H1 (cell line): ENCODE measurements around the gene OS9. TPM values are rescaled to one million over a fixed set of nuclear protein-coding genes. Genes with fewer than 3 reads are reported as not detected.

Experiments used
- CTCF ChIA-PET: fragments of 300-600 bp; sonication (Branson Sonifier 250); formaldehyde crosslinking; loops from one replicate; lab custom pipeline; 2021; ENCODE audit not compliant: partially characterized antibody; lab: Charles Lee
- POLR2A ChIA-PET: fragments of 300-600 bp; sonication (Branson Sonifier 250); formaldehyde crosslinking; loops from one replicate; lab custom pipeline; 2021; ENCODE audit warnings: inconsistent platforms; ENCODE audit not compliant: partially characterized antibody; lab: Charles Lee
- DNase-seq, 2 experiments: peaks; one replicate each; pipeline versions ENCODE4 v3.0.0 to v3.0.0-alpha.2; 2010 to 2022; ENCODE audit warnings: low spot score in 2 of 2, low read depth in 1 of 2, mixed read lengths in 1 of 2
- FAIRE-seq: peaks from 2 replicates; lab custom pipeline; 2011; peaks lifted over from hg19 to GRCh38; lab: Jason Lieb, UNC
- H2AFZ ChIP-seq: 2 replicates; pipeline ENCODE4 v1.8.1; 2012; ENCODE audit warnings: low read length, inconsistent platforms
- H2AK5ac ChIP-seq: 2 replicates; pipeline ENCODE4 v1.6.1; 2013; ENCODE audit warnings: low read depth, low read length
- H2BK120ac ChIP-seq: replicated peaks from 2 replicates; pipeline ENCODE3; 2013; ENCODE audit warnings: low read depth, low read length, inconsistent platforms
- H2BK12ac ChIP-seq: 2 replicates; pipeline ENCODE4 v1.6.1; 2013; ENCODE audit warnings: low read depth, low read length
- H2BK15ac ChIP-seq: 2 replicates; pipeline ENCODE4 v1.6.1; 2013; ENCODE audit warnings: low read length
- H2BK20ac ChIP-seq: 2 replicates; pipeline ENCODE4 v1.6.1; 2013; ENCODE audit warnings: low read length
- H2BK5ac ChIP-seq: 2 replicates; pipeline ENCODE4 v1.6.1; 2013; ENCODE audit warnings: low read depth, low read length
- H3K14ac ChIP-seq: 2 replicates; pipeline ENCODE4 v1.6.1; 2013; ENCODE audit warnings: inconsistent platforms; ENCODE audit not compliant: insufficient read length
- H3K18ac ChIP-seq: 2 replicates; pipeline ENCODE4 v1.6.1; 2013; ENCODE audit warnings: low read length; ENCODE audit errors: extremely low read depth
- H3K23ac ChIP-seq: 2 replicates; pipeline ENCODE4 v1.6.1; 2013; ENCODE audit warnings: inconsistent platforms; ENCODE audit not compliant: insufficient read length
- H3K23me2 ChIP-seq: 2 replicates; pipeline ENCODE4 v1.6.1; 2013; ENCODE audit warnings: low read depth, low read length
- H3K27ac ChIP-seq: 2 replicates; pipeline ENCODE4 v1.6.1; 2011; ENCODE audit warnings: low read depth, low read length, inconsistent platforms
- H3K27me3 ChIP-seq, 4 experiments: replicated peaks in 1 of 4; 1 replicate in 1 of 4; 2 replicates in 3 of 4; pipeline versions ENCODE4 v1.6.1 to v1.8.1; 2011 to 2013; ENCODE audit warnings: low read length in 3 of 4, mild to moderate bottlenecking in 3 of 4, inconsistent platforms in 2 of 4, mixed read lengths in 2 of 4, moderate library complexity in 1 of 4; ENCODE audit not compliant: control insufficient read depth in 3 of 4, insufficient read depth in 3 of 4; ENCODE audit errors: extremely low read depth in 1 of 4
- H3K36me3 ChIP-seq, 4 experiments: 2 replicates each; pipeline versions ENCODE4 v1.6.1 to v1.8.1; 2011 to 2013; ENCODE audit warnings: mild to moderate bottlenecking in 4 of 4, low read length in 3 of 4, moderate library complexity in 2 of 4, control low read depth in 1 of 4, inconsistent platforms in 1 of 4; ENCODE audit not compliant: insufficient read depth in 4 of 4, control insufficient read depth in 2 of 4
- H3K4ac ChIP-seq: replicated peaks from 2 replicates; pipeline ENCODE3; 2013; ENCODE audit warnings: low read length, low read depth, mixed read lengths, inconsistent platforms; ENCODE audit not compliant: insufficient read length
- H3K4me1 ChIP-seq, 4 experiments: replicated peaks in 1 of 4; 1 replicate in 1 of 4; 2 replicates in 3 of 4; pipeline versions ENCODE4 v1.6.1 to v1.8.1; 2011 to 2013; ENCODE audit warnings: low read length in 3 of 4, inconsistent platforms in 2 of 4, mixed read lengths in 1 of 4; ENCODE audit not compliant: insufficient read depth in 4 of 4, control insufficient read depth in 3 of 4
- H3K4me2 ChIP-seq, 2 experiments: 2 replicates each; pipeline versions ENCODE4 v1.6.1 to v1.8.1; 2011 to 2013; ENCODE audit warnings: low read depth in 2 of 2, low read length in 2 of 2, control low read depth in 1 of 2, inconsistent platforms in 1 of 2, mild to moderate bottlenecking in 1 of 2; ENCODE audit not compliant: insufficient read depth in 1 of 2
- H3K4me3 ChIP-seq, 4 experiments: fragments of 200-600, 300-600 bp in 1 of 4; sonication (generic), shearing (Covaris generic), sonication (Bioruptor Twin) in 1 of 4; 2 replicates each; pipeline versions ENCODE4 v1.5.1 to v1.8.1; 2011 to 2016; ENCODE audit warnings: low read length in 4 of 4, low read depth in 3 of 4, control low read depth in 2 of 4, inconsistent platforms in 2 of 4, mild to moderate bottlenecking in 2 of 4, mixed read lengths in 1 of 4, moderate library complexity in 1 of 4; ENCODE audit not compliant: insufficient read depth in 2 of 4; ENCODE audit errors: extremely low read depth in 1 of 4
- H3K56ac ChIP-seq: replicated peaks from 2 replicates; pipeline ENCODE3; 2013; ENCODE audit warnings: low read depth, mild to moderate bottlenecking, mixed read lengths, low read length, inconsistent platforms; ENCODE audit not compliant: insufficient read length
- H3K79me1 ChIP-seq: 2 replicates; pipeline ENCODE4 v1.6.1; 2013; ENCODE audit warnings: low read depth, low read length, control low read depth
- H3K79me2 ChIP-seq, 2 experiments: 2 replicates each; pipeline versions ENCODE4 v1.6.1 to v1.8.1; 2012 to 2013; ENCODE audit warnings: low read length in 2 of 2, mild to moderate bottlenecking in 2 of 2, inconsistent platforms in 1 of 2; ENCODE audit not compliant: insufficient read depth in 2 of 2, control insufficient read depth in 1 of 2
- H3K9ac ChIP-seq, 4 experiments: replicated peaks in 1 of 4; 1 replicate in 1 of 4; 2 replicates in 3 of 4; pipeline versions ENCODE4 v1.6.1 to v1.8.1; 2011 to 2013; ENCODE audit warnings: low read depth in 3 of 4, low read length in 3 of 4, control low read depth in 2 of 4, mild to moderate bottlenecking in 2 of 4, moderate library complexity in 2 of 4, inconsistent platforms in 1 of 4; ENCODE audit errors: extremely low read depth in 1 of 4
- H3K9me3 ChIP-seq, 2 experiments: 2 replicates each; pipeline versions ENCODE4 v1.6.1 to v1.8.1; 2012 to 2013; ENCODE audit warnings: mild to moderate bottlenecking in 2 of 2, moderate library complexity in 2 of 2, control low read depth in 1 of 2, inconsistent platforms in 1 of 2, low read depth in 1 of 2, low read length in 1 of 2, mixed read lengths in 1 of 2; ENCODE audit not compliant: insufficient read depth in 2 of 2
- H4K20me1 ChIP-seq, 2 experiments: replicated peaks in 1 of 2; 2 replicates each; pipeline versions ENCODE3 to v1.8.1; 2011 to 2013; ENCODE audit warnings: inconsistent platforms in 2 of 2, low read length in 2 of 2, mild to moderate bottlenecking in 1 of 2; ENCODE audit not compliant: insufficient read depth in 2 of 2, control insufficient read depth in 1 of 2
- H4K5ac ChIP-seq: 2 replicates; pipeline ENCODE4 v1.6.1; 2013; ENCODE audit warnings: low read length, low read depth, mixed read lengths, inconsistent platforms; ENCODE audit not compliant: insufficient read length
- H4K8ac ChIP-seq: 2 replicates; pipeline ENCODE4 v1.8.0; 2013; ENCODE audit warnings: mild to moderate bottlenecking, moderate library complexity, low read length, inconsistent platforms; ENCODE audit not compliant: insufficient read depth; ENCODE audit errors: extremely low read depth
- H4K91ac ChIP-seq: replicated peaks from 2 replicates; pipeline ENCODE3; 2013; ENCODE audit warnings: low read length, mixed read lengths, inconsistent platforms; ENCODE audit not compliant: insufficient read length
- ASH2L ChIP-seq: fragments of 200-600, 300-600 bp; sonication (generic); IDR thresholded peaks from one replicate; pipeline ENCODE4 v1.7.1; 2017; ENCODE audit warnings: low read length
- CBX8 ChIP-seq: fragments of 300-800, 300-1000 bp; sonication (generic); IDR thresholded peaks from 2 replicates; pipeline ENCODE4 v1.7.1; 2016; ENCODE audit warnings: low read depth, low read length, borderline replicate concordance
- CREB1 ChIP-seq: IDR thresholded peaks from 2 replicates; pipeline ENCODE4 v1.6.1; 2012; ENCODE audit warnings: inconsistent platforms
- CTBP2 ChIP-seq: IDR thresholded peaks from 2 replicates; pipeline ENCODE4 v1.7.0; 2011; ENCODE audit warnings: borderline replicate concordance, mild to moderate bottlenecking, moderate library complexity, mixed read lengths, low read length; ENCODE audit not compliant: insufficient read depth, insufficient read length
- EGR1 ChIP-seq: IDR thresholded peaks from 2 replicates; pipeline ENCODE4 v1.6.1; 2011; ENCODE audit warnings: low read depth, low read length, borderline replicate concordance
- EZH2 ChIP-seq: fragments of 200-600 bp; sonication (generic); IDR thresholded peaks from 2 replicates; pipeline ENCODE4 v1.7.1; 2012; ENCODE audit warnings: low read depth, mild to moderate bottlenecking, moderate library complexity, low read length, inconsistent platforms; ENCODE audit not compliant: severe bottlenecking
- KDM1A ChIP-seq: fragments of 200-600, 300-600 bp; sonication (generic); IDR thresholded peaks from 2 replicates; pipeline ENCODE4 v1.7.1; 2016; ENCODE audit warnings: mild to moderate bottlenecking, low read length, borderline replicate concordance
- NANOG ChIP-seq: IDR thresholded peaks from 2 replicates; pipeline ENCODE4 v1.6.1; 2011; ENCODE audit warnings: low read length, low read depth, mild to moderate bottlenecking, inconsistent platforms; ENCODE audit not compliant: insufficient read depth, poor library complexity, severe bottlenecking
- POLR2AphosphoS5 ChIP-seq: IDR thresholded peaks from 2 replicates; pipeline ENCODE4 v1.6.1; 2011; ENCODE audit warnings: low read depth, low read length
- RBBP5 ChIP-seq: IDR thresholded peaks from 2 replicates; pipeline ENCODE4 v1.7.1; 2012; ENCODE audit warnings: low read depth, mild to moderate bottlenecking, inconsistent platforms, low read length, moderate library complexity, borderline replicate concordance
- SP4 ChIP-seq: IDR thresholded peaks from 2 replicates; pipeline ENCODE4 v1.6.1; 2012; ENCODE audit warnings: low read length, inconsistent platforms
- SRF ChIP-seq: IDR thresholded peaks from 2 replicates; pipeline ENCODE4 v1.6.1; 2011; ENCODE audit warnings: mild to moderate bottlenecking, low read depth, low read length, moderate library complexity
- TAF7 ChIP-seq: optimal IDR thresholded peaks from 2 replicates; pipeline ENCODE3; 2011; ENCODE audit warnings: low read depth, mild to moderate bottlenecking, inconsistent platforms, low read length, moderate library complexity, borderline replicate concordance
- TBP ChIP-seq: IDR thresholded peaks from 2 replicates; pipeline ENCODE4 v1.6.1; 2011; ENCODE audit warnings: low read depth, low read length, improper control_type of control experiment
- WGBS, 2 experiments: shearing (Covaris generic) in 1 of 2; methylation state at CpG; one replicate each; pipeline versions ENCODE4 v1.1.6 to v1.1.7; 2013 to 2015; ENCODE audit warnings: low lambda C conversion rate in 2 of 2, mixed read lengths in 2 of 2, inconsistent platforms in 1 of 2, low coverage in 1 of 2, missing lambda C conversion rate in 1 of 2; ENCODE audit not compliant: insufficient replicate concordance in 2 of 2, insufficient coverage in 1 of 2, insufficient read length in 1 of 2; ENCODE audit errors: extremely low coverage in 1 of 2, missing lambda C conversion rate in 1 of 2; 5-methylcytosine and 5-hydroxymethylcytosine counted together
- polyA plus RNA-seq, 7 experiments: library from polyadenylated mRNA; depleted of rRNA in 3 of 7; stranded (reverse) in 5 of 7; unstranded in 2 of 7; fragments of >200 nt in 5 of 7; fragments of 200-250 nt in 2 of 7; gene quantifications; 1 replicate in 5 of 7; 2 replicates in 1 of 7; 4 replicates in 1 of 7; pipeline versions ENCODE4 v1.2.1 to v1.2.3, GENCODE V29; 2011 to 2013; ENCODE audit warnings: missing spikeins in 2 of 7, mixed read lengths in 2 of 7
- total RNA-seq: library from RNA; stranded (reverse); fragmentation: NEBNext Ultra II Directional; extraction: Animal tissue kit (Norgen Biotek cat#: 25700); gene quantifications from 2 replicates; pipeline ENCODE4 v1.2.1, GENCODE V29; 2021

The OS9 gene
- total and polyA plus RNA-seq, 2 of the 8 experiments (the other 6 are each of a cell fraction or from before 2014, with no cell fraction given) = 71.0 to 108 TPM

DNA sequence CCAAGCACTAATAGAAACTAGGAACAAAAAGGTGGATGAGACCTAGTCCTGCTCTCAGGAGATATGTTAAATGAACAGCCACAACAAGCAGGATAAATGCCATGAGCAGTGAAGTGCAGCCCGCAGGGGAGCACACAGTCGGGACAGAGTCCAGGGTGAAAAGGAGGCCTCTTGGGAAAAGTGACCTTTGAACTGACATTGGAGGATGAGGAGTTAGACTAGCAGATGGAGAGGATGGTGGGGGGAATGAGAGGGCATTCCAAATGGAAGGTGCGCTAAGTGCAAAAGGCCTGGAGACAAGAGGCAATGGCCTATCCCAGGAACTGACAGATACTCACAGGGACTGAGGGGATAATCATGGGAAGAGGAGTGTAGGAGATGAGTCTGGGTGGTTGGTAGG is 4.5 kb downstream of the OS9 start:
- H3K27me3 ChIP-seq = no peaks in the 10 kb centered on the region
- no peak overlapping the region for H4K8ac ChIP-seq
- no peak overlapping the region for H3K27ac ChIP-seq
- no peaks in the 10 kb centered on the region for H3K79me2 ChIP-seq
- H2BK12ac ChIP-seq = no peak overlapping the region
- CTCF ChIA-PET = interaction anchor here (0.7 to 1.1 kb wide), 2 partner anchors 14 to 28 kb away, joined by 3 to 4 read pairs; no protein-coding TSS in a partner anchor
- H3K36me3 ChIP-seq = peaks cover 0 to 4% (median 2%) of the 10 kb centered on the region in 4 experiments; a peak in 4 of 8 replicates
- peaks cover 6% of the 10 kb centered on the region; the same call in 1 of the 2 replicates for H3K23me2 ChIP-seq
- no peak overlapping the region for H3K4ac ChIP-seq
- no peak overlapping the region for H3K4me2 ChIP-seq
- no peak overlapping the region for H4K5ac ChIP-seq
- H3K4me3 ChIP-seq = no peak overlapping the region
- no peak overlapping the region for H2BK120ac ChIP-seq
- 85% methylated on average over 3 of the region's 3 CpGs; no CpG with 5 or more reads in 1 of the 2 experiments for WGBS, 2 experiments
- H3K9ac ChIP-seq = no peak overlapping the region
- H3K79me1 ChIP-seq = no peaks in the 10 kb centered on the region
- DNase-seq (no peak), FAIRE-seq (no peak)
- POLR2A ChIA-PET = interaction anchor here (0.9 kb wide), 1 partner anchor 9 kb away, joined by 3 read pairs; no protein-coding TSS in a partner anchor
- H4K91ac ChIP-seq = no peak overlapping the region
- no peak overlapping the region for H2BK5ac ChIP-seq
- H3K14ac ChIP-seq = no peak overlapping the region
- no peak overlapping the region for H2BK15ac ChIP-seq
- H2AFZ ChIP-seq = no peak overlapping the region
- H3K4me1 ChIP-seq = peaks cover 0 to 5% (median 1%) of the 10 kb centered on the region in 4 experiments; a peak in 1 of 7 replicates
- H2BK20ac ChIP-seq = no peak overlapping the region
- H3K23ac ChIP-seq = no peak overlapping the region
- no peak overlapping the region for H2AK5ac ChIP-seq
- no peak overlapping the region for H3K56ac ChIP-seq
- no peak overlapping the region for H3K18ac ChIP-seq
- no peaks in the 10 kb centered on the region for H4K20me1 ChIP-seq
- no peaks in the 10 kb centered on the region for H3K9me3 ChIP-seq
- TF ChIP-seq EZH2 (no peak), ASH2L (no peak), NANOG (no peak), RBBP5 (no peak), CBX8 (no peak), POLR2AphosphoS5 (no peak), TBP (no peak), KDM1A (no peak), TAF7 (no peak), SRF (no peak), SP4 (no peak), CTBP2 (no peak), CREB1 (no peak), EGR1 (no peak)
